NCI-H82 (cell line): Measurements from ENCODE around the gene ATXN2L.
"Not testable (repeated sequence)": the region's sequence is repeated elsewhere in the genome, so short reads cannot be mapped to it uniquely, and the experiment has no call there.

Experiments used
- DNase-seq: peaks from one replicate; lab custom pipeline; 2025; lab: John Stamatoyannopoulos, UW

Gene ATXN2L

DNA sequence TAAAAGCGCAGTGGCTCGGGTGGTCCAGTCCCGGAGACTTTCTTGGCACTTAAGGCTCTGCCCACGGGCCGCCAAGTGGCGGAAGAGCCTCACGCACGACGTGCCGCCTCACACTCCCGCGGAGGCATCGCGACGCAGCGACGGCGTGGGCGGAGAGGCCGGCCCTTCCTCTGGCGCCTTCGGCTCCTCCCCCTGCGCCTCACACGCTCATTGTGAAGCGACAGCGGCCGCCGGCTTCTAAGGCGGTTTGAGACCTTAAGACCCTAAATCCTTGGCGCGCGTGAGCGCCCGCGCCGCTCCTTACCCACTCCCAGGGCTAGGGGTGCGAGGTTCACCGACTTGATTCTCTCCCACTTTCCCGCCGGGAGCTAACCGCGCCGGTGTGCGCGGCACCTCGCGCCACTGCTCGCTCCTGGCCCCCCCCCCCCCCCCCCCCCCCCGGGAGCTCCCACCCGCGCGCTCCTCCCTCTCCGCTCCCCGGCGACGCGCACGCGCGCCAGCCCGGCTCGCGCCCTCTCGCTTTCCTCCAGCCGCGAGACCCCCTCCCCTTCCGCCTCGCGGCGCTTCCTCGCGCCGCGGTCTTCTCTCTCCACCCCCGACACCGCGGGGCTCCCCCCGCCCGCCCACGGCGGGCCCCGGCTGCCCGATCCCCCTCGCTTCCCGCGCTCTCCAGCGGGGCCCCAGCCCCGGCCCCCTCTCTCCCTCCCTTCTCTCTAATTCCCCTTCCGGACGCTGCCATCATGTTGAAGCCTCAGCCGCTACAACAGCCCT lies at the start of gene ATXN2L:
TSS of gene ATXN2L (plus strand) at position 480 of the 771 bp plus-strand sequence. CDS start at position 741, 261 bp downstream.
- DNase-seq, result peak; percentile 96

DNA sequence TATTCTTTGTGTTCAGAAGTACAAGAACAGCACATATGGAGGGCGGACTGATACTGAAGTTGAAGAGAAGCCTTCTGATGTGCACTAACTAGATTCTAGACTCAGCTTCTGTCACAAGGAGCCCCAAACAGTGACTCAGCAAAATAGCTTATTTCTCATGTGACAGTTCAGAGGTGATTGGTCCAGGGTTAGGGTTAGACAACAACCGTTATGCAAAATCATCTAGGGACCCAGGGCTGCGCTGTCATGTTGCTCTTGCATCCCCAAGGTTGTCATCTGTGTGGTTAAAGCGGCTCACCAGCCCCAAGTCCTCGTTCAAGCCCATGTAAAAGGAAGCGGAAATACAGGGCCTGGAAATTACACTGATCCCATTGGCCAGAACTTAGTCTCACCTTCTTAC lies 41.1 kb upstream of the ATXN2L start:
- not testable (repeated sequence) for DNase-seq

DNA sequence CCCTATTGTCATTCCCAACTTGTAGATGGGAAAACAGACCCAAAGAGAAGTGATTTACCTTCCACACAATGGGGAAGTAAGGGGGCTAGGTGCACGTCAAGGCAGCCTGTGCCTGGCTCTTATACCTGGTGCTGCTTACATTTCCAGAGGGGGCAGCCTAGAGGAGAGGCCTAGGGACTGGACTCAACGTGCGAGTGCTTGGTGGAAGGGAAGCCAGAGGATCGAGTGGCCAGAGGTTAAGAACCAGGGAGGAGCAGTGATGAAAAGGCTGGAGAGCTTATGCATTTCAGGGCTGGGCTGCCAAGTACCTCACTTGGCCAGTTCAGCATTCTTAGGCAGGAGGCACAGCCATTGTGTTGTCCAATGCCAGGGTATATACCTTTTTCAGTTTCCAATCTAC lies 40.4 kb upstream of the ATXN2L start:
- not testable (repeated sequence) for DNase-seq

- DNase-seq, result peak; percentile 79
These were observed 20.4 kb upstream of the ATXN2L start for GRCh38 chr16:28802235-28803019.

- DNase-seq, result not testable (repeated sequence)
These were observed 15.2 kb upstream of the ATXN2L start for GRCh38 chr16:28807445-28808120.

- no peak for DNase-seq
These were observed 2.8 kb upstream of the ATXN2L start for GRCh38 chr16:28820016-28820415.

GRCh38 chr16:28820546-28820945 lies 2.3 kb upstream of the ATXN2L start:
- DNase-seq, result not testable (repeated sequence)

- DNase-seq, result peak; percentile 30
These were observed 802 bp upstream of the ATXN2L start for GRCh38 chr16:28821874-28822519.

- no peak for DNase-seq
These were observed 583 bp downstream of the ATXN2L start for GRCh38 chr16:28823291-28823872.

DNA sequence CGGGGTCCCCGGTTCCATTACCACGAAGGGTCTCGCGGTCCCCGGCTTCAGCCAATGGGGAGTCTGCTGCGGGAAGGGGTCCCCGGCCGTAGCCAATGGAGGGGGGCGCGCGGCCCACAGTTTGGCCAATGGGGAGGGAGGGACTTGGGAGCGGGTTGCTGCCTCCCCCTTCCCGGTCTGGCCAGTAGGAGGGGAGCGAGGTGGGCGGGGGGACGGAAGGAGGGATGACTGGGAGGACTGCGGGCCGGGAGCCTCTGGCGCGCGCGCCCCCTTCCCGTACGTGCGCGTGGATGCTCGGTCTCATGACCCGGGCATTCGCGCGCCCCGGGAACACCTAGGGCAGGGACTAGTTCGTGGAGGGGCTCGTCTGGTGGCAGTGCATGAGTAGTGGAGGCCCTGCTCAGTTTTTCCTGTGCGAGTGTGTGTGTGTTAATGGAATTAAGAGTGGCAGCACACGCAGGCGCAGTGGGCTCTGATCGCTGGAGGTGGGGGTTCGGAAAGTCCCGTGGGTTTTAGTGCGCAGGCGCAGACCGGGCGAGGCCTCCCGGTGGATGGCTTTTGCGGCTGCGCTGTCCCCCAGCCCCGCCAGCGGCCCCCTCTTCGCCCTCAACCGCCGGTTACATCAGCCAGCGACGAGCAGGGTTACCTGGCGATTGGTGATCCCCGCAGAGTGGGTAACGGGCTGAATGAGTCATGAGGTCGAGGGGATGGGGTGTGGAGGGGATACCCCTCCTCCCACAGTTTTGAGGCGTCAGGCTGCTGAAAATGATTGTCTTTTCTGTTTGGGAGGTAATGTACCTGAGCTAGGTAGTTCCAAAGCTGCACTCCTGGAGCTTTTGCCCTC lies 1.3 kb downstream of the ATXN2L start:
- DNase-seq, result peak; percentile 98

GRCh38 chr16:28824717-28824973 lies 1.8 kb downstream of the ATXN2L start:
- no peak for DNase-seq

DNA sequence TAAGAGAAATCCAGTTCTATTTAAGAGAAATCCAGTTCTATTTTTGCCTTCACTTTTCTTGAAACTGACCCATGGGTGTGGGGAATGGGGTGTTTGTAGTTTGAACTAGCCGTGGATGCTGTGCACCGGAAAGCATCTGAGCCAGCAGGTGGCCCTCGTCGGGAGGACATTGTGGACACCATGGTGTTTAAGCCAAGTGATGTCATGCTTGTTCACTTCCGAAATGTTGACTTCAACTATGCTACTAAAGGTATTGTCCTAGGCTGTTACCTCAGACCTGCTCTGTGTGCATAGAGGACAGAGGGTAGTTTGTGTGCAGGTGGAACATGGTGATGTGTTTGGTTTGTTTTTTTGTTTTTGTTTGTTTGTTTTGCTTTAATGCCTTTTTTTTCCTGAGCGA lies 3.3 kb downstream of the ATXN2L start:
- no peak for DNase-seq

GRCh38 chr16:28829747-28830146 lies 6.9 kb downstream of the ATXN2L start:
- no peak for DNase-seq

DNA sequence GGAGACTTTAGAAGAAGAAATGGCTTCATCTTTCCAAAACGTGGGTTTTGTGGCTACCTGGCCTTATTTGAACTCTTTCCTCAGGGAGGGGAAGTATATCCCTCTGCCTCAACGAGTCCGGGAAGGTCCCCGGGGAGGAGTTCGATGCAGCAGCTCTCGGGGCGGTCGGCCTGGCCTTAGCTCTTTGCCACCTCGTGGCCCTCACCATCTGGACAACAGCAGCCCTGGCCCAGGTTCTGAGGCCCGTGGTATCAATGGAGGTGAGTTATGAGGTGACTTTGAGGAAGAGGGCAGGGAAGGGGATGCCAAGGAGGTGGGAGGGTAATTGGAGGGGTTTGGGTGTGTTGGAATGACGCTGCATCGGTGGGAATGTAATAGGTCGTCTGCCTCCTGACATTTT lies 7.7 kb downstream of the ATXN2L start:
- no peak for DNase-seq

DNA sequence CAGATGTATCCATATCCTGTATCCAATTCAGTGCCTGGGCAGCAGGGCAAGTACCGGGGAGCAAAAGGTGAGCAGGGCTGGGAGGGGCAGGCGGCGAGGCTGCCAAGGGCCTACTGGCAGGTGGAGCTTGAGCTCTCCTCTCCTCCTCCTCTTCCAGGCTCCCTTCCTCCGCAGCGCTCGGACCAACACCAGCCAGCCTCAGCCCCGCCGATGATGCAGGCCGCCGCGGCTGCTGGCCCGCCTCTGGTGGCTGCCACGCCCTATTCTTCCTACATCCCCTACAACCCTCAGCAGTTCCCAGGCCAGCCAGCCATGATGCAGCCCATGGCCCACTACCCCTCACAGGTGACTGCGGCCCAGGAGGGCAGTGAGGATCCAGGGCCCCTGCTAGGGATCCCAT lies 11.6 kb downstream of the ATXN2L start:
- no peak for DNase-seq

- DNase-seq, result no peak
These were observed 12.4 kb downstream of the ATXN2L start for GRCh38 chr16:28834873-28835863.

DNA sequence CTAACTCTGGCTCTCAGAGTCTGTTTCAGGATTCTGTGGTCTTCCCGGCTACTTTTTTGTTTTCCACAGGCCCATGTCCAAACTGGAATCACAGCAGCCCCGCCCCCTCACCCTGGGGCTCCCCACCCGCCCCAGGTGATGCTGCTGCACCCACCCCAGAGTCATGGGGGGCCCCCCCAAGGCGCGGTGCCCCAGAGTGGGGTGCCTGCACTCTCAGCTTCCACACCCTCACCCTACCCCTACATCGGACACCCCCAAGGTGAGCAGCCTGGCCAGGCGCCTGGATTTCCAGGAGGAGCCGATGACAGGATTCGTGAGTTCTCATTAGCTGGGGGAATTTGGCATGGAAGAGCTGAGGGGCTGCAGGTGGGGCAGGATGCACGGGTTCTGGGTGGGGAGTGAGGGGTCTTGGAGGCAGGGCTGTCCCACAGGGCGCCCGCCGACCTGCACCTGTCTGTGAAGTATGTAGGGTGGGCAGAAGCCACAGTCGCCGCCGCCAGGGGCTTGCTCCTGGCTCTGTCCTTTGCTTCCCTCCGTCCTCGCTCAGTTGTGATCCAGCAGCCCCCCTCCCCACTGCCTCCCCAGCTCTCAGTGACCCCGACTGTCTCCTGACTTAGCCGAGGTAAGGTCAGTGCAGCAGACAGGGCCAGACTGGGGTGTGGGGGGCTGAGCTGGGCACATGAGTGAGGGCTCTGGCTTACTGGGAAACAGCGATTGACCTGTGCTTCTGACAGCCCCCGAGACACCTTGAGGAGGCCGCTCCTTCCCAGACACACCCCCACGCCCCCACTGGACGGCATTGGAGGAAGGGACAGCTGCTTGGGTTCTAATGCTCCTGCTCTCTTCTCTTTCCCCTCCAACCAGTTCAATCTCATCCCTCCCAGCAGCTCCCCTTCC lies 13.3 kb downstream of the ATXN2L start:
- no peak for DNase-seq

DNA sequence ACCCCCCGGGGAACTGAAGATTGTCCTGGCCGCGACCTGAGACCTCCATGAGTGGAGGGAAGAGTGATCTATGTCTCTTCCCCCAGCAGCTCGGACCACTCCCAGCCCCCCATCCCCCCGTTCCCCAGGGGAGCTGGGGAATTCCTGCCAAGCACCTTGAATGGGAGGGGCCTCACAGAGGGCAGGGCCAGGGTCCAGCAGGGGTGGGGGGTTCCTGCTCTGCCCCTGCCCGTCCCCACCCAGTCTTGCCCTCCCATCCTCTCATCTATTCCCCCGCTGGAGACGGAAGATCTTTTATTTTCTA lies 13.9 kb downstream of the ATXN2L start:
- no peak for DNase-seq
